Embryonic facial prominence (tissue), 1 donor: ENCODE results near the gene C1GALT1C1.

Experiments
- DNase-seq: peaks from one replicate; pipeline ENCODE4 v3.0.0-alpha.2; 2016; ENCODE audit errors: extremely low spot score

The C1GALT1C1 gene

DNA sequence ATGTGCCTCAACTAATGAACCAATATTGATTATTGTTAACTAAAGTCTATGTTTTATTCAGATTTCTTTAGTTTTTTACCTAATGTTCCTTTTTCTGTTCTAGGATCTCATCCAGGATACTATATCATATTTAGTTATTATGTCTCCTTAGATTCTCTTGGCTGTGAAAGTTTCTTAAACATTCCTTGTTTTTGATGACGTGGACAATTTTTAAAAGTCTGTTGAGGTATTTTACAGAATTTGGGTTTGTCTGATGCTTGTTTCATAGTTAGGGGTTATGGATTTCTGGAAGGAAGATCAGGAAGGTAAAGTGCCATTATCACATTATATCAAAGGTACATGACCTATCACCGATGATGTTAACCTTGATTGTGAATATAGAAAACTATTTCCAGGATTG lies 44.2 kb downstream of the C1GALT1C1 start:
- no peak for DNase-seq
